WTC11 (cell line): ENCODE measurements around the gene SLC7A4. TPM values are rescaled to one million over a fixed set of nuclear protein-coding genes. Genes with fewer than 3 reads are reported as not detected.

Source experiments
- ATF3 ChIP-seq: sonication (generic); formaldehyde crosslinking; conservative IDR thresholded peaks from 2 replicates; pipeline ENCODE4 v1.8.1; 2022; ENCODE audit warnings: mild to moderate bottlenecking, missing genetic modification reagents
- E2F5 ChIP-seq: sonication (generic); formaldehyde crosslinking; IDR thresholded peaks from 2 replicates; pipeline ENCODE4 v1.8.1; 2022; ENCODE audit warnings: mild to moderate bottlenecking, moderate library complexity, missing genetic modification reagents
- FOXK1 ChIP-seq: sonication (generic); formaldehyde crosslinking; IDR thresholded peaks from 2 replicates; pipeline ENCODE4 v1.8.0; 2022; ENCODE audit warnings: mild to moderate bottlenecking, moderate library complexity, missing genetic modification reagents
- GABPB1 ChIP-seq: sonication (generic); formaldehyde crosslinking; IDR thresholded peaks from 2 replicates; pipeline ENCODE4 v1.8.1; 2023; ENCODE audit warnings: mild to moderate bottlenecking, missing genetic modification reagents
- MXD4 ChIP-seq: fragments of 250-450 bp; sonication (Bioruptor Pico); IDR thresholded peaks from 2 replicates; pipeline ENCODE4 v1.8.0; 2021; ENCODE audit warnings: mild to moderate bottlenecking, moderate library complexity, borderline replicate concordance
- MYBL2 ChIP-seq: sonication (generic); formaldehyde crosslinking; IDR thresholded peaks from 2 replicates; pipeline ENCODE4 v1.8.1; 2023; ENCODE audit warnings: mild to moderate bottlenecking, moderate library complexity, missing genetic modification reagents
- PREB ChIP-seq: sonication (generic); formaldehyde crosslinking; IDR thresholded peaks from 2 replicates; pipeline ENCODE4 v1.8.1; 2022; ENCODE audit warnings: mild to moderate bottlenecking, missing genetic modification reagents, moderate library complexity, borderline replicate concordance
- SOX15 ChIP-seq: fragments of 250-450 bp; sonication (Bioruptor Pico); IDR thresholded peaks from 2 replicates; pipeline ENCODE4 v1.9.0; 2021; ENCODE audit warnings: mild to moderate bottlenecking
- USF1 ChIP-seq: sonication (generic); formaldehyde crosslinking; IDR thresholded peaks from 2 replicates; pipeline ENCODE4 v1.8.0; 2022; ENCODE audit warnings: mild to moderate bottlenecking, missing genetic modification reagents
- ZNF121 ChIP-seq: sonication (generic); formaldehyde crosslinking; IDR thresholded peaks from 2 replicates; pipeline ENCODE4 v1.8.0; 2023; ENCODE audit warnings: missing genetic modification reagents
- ZNF138 ChIP-seq: sonication (generic); formaldehyde crosslinking; conservative IDR thresholded peaks from 2 replicates; pipeline ENCODE4 v1.8.1; 2022; ENCODE audit warnings: mild to moderate bottlenecking, moderate library complexity, missing genetic modification reagents
- ZNF232 ChIP-seq: sonication (generic); formaldehyde crosslinking; IDR thresholded peaks from 2 replicates; pipeline ENCODE4 v1.8.0; 2022; ENCODE audit warnings: mild to moderate bottlenecking, missing genetic modification reagents
- ZNF281 ChIP-seq: sonication (generic); formaldehyde crosslinking; IDR thresholded peaks from 2 replicates; pipeline ENCODE4 v1.8.0; 2023; ENCODE audit warnings: mild to moderate bottlenecking, missing genetic modification reagents
- total RNA-seq: library from RNA; stranded (reverse); gene quantifications from 3 replicates; pipeline ENCODE4 v1.2.3, GENCODE V29; 2021
- TF ChIP-seq, protein P1 (sequence below): sonication (generic); formaldehyde crosslinking; IDR thresholded peaks from 2 replicates; pipeline ENCODE4 v1.8.1; 2023; ENCODE audit warnings: mild to moderate bottlenecking, missing genetic modification reagents, borderline replicate concordance
- TF ChIP-seq, protein P2 (sequence below): fragments of 200-600 bp; IDR thresholded peaks from 2 replicates; pipeline ENCODE4 v1.8.0; 2022; ENCODE audit warnings: antibody characterized with exemption
- TF ChIP-seq, protein P3 (sequence below): sonication (generic); formaldehyde crosslinking; IDR thresholded peaks from 2 replicates; pipeline ENCODE4 v1.8.0; 2023; ENCODE audit warnings: missing genetic modification reagents, mild to moderate bottlenecking, borderline replicate concordance
- TF ChIP-seq, protein P4 (sequence below): sonication (generic); formaldehyde crosslinking; IDR thresholded peaks from 2 replicates; pipeline ENCODE4 v1.8.0; 2022; ENCODE audit warnings: missing genetic modification reagents
- TF ChIP-seq, protein P5 (sequence below): sonication (generic); formaldehyde crosslinking; IDR thresholded peaks from 2 replicates; pipeline ENCODE4 v1.8.1; 2022; ENCODE audit warnings: low read depth, mild to moderate bottlenecking, moderate library complexity, missing genetic modification reagents, borderline replicate concordance

SLC7A4 gene
- total RNA-seq, 1 experiment from 2014 or later = 0.37 TPM

DNA sequence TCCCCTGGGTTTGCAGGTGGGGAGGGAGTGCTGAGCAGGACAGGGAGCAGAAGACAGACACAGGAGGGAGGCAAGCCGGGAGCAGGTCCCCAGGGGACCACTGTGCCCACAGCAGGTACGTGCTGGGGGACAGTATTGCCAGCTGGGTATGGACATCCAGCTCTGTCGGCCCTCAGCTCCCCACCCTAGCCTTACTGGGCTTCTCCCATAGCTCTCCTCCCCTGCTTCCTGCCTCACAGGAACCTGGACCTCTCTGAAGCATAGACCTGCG, 23.1 kb upstream of the SLC7A4 start (continued):
- TF ChIP-seq, protein P1, sequence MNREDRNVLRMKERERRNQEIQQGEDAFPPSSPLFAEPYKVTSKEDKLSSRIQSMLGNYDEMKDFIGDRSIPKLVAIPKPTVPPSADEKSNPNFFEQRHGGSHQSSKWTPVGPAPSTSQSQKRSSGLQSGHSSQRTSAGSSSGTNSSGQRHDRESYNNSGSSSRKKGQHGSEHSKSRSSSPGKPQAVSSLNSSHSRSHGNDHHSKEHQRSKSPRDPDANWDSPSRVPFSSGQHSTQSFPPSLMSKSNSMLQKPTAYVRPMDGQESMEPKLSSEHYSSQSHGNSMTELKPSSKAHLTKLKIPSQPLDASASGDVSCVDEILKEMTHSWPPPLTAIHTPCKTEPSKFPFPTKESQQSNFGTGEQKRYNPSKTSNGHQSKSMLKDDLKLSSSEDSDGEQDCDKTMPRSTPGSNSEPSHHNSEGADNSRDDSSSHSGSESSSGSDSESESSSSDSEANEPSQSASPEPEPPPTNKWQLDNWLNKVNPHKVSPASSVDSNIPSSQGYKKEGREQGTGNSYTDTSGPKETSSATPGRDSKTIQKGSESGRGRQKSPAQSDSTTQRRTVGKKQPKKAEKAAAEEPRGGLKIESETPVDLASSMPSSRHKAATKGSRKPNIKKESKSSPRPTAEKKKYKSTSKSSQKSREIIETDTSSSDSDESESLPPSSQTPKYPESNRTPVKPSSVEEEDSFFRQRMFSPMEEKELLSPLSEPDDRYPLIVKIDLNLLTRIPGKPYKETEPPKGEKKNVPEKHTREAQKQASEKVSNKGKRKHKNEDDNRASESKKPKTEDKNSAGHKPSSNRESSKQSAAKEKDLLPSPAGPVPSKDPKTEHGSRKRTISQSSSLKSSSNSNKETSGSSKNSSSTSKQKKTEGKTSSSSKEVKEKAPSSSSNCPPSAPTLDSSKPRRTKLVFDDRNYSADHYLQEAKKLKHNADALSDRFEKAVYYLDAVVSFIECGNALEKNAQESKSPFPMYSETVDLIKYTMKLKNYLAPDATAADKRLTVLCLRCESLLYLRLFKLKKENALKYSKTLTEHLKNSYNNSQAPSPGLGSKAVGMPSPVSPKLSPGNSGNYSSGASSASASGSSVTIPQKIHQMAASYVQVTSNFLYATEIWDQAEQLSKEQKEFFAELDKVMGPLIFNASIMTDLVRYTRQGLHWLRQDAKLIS (CRISPR knock-in tag) = no peak
- TF ChIP-seq USF1 (CRISPR knock-in tag) (no peak), ZNF281 (CRISPR knock-in tag) (no peak), PREB (CRISPR knock-in tag) (no peak), ZNF138 (CRISPR knock-in tag) (no peak), GABPB1 (CRISPR knock-in tag) (no peak), SOX15 (no peak), MYBL2 (CRISPR knock-in tag) (no peak), FOXK1 (CRISPR knock-in tag) (no peak), MXD4 (CRISPR knock-in tag) (no peak), ZNF121 (no peak), ZNF232 (CRISPR knock-in tag) (no peak), ATF3 (CRISPR knock-in tag) (no peak), E2F5 (CRISPR knock-in tag) (no peak)
- TF ChIP-seq, protein P2, sequence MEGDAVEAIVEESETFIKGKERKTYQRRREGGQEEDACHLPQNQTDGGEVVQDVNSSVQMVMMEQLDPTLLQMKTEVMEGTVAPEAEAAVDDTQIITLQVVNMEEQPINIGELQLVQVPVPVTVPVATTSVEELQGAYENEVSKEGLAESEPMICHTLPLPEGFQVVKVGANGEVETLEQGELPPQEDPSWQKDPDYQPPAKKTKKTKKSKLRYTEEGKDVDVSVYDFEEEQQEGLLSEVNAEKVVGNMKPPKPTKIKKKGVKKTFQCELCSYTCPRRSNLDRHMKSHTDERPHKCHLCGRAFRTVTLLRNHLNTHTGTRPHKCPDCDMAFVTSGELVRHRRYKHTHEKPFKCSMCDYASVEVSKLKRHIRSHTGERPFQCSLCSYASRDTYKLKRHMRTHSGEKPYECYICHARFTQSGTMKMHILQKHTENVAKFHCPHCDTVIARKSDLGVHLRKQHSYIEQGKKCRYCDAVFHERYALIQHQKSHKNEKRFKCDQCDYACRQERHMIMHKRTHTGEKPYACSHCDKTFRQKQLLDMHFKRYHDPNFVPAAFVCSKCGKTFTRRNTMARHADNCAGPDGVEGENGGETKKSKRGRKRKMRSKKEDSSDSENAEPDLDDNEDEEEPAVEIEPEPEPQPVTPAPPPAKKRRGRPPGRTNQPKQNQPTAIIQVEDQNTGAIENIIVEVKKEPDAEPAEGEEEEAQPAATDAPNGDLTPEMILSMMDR = no peak
- TF ChIP-seq, protein P3, sequence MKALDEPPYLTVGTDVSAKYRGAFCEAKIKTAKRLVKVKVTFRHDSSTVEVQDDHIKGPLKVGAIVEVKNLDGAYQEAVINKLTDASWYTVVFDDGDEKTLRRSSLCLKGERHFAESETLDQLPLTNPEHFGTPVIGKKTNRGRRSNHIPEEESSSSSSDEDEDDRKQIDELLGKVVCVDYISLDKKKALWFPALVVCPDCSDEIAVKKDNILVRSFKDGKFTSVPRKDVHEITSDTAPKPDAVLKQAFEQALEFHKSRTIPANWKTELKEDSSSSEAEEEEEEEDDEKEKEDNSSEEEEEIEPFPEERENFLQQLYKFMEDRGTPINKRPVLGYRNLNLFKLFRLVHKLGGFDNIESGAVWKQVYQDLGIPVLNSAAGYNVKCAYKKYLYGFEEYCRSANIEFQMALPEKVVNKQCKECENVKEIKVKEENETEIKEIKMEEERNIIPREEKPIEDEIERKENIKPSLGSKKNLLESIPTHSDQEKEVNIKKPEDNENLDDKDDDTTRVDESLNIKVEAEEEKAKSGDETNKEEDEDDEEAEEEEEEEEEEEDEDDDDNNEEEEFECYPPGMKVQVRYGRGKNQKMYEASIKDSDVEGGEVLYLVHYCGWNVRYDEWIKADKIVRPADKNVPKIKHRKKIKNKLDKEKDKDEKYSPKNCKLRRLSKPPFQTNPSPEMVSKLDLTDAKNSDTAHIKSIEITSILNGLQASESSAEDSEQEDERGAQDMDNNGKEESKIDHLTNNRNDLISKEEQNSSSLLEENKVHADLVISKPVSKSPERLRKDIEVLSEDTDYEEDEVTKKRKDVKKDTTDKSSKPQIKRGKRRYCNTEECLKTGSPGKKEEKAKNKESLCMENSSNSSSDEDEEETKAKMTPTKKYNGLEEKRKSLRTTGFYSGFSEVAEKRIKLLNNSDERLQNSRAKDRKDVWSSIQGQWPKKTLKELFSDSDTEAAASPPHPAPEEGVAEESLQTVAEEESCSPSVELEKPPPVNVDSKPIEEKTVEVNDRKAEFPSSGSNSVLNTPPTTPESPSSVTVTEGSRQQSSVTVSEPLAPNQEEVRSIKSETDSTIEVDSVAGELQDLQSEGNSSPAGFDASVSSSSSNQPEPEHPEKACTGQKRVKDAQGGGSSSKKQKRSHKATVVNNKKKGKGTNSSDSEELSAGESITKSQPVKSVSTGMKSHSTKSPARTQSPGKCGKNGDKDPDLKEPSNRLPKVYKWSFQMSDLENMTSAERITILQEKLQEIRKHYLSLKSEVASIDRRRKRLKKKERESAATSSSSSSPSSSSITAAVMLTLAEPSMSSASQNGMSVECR (CRISPR knock-in tag) = no peak
- TF ChIP-seq, protein P4, sequence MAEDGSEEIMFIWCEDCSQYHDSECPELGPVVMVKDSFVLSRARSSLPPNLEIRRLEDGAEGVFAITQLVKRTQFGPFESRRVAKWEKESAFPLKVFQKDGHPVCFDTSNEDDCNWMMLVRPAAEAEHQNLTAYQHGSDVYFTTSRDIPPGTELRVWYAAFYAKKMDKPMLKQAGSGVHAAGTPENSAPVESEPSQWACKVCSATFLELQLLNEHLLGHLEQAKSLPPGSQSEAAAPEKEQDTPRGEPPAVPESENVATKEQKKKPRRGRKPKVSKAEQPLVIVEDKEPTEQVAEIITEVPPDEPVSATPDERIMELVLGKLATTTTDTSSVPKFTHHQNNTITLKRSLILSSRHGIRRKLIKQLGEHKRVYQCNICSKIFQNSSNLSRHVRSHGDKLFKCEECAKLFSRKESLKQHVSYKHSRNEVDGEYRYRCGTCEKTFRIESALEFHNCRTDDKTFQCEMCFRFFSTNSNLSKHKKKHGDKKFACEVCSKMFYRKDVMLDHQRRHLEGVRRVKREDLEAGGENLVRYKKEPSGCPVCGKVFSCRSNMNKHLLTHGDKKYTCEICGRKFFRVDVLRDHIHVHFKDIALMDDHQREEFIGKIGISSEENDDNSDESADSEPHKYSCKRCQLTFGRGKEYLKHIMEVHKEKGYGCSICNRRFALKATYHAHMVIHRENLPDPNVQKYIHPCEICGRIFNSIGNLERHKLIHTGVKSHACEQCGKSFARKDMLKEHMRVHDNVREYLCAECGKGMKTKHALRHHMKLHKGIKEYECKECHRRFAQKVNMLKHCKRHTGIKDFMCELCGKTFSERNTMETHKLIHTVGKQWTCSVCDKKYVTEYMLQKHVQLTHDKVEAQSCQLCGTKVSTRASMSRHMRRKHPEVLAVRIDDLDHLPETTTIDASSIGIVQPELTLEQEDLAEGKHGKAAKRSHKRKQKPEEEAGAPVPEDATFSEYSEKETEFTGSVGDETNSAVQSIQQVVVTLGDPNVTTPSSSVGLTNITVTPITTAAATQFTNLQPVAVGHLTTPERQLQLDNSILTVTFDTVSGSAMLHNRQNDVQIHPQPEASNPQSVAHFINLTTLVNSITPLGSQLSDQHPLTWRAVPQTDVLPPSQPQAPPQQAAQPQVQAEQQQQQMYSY (CRISPR knock-in tag) = no peak
- TF ChIP-seq, protein P5, sequence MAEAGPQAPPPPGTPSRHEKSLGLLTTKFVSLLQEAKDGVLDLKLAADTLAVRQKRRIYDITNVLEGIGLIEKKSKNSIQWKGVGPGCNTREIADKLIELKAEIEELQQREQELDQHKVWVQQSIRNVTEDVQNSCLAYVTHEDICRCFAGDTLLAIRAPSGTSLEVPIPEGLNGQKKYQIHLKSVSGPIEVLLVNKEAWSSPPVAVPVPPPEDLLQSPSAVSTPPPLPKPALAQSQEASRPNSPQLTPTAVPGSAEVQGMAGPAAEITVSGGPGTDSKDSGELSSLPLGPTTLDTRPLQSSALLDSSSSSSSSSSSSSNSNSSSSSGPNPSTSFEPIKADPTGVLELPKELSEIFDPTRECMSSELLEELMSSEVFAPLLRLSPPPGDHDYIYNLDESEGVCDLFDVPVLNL (CRISPR knock-in tag) = no peak
